Thoracic aorta (tissue), 2 donors: Measurements from ENCODE around the gene SPRR5. TPM values are rescaled to one million over a fixed set of nuclear protein-coding genes. Genes with fewer than 3 reads are reported as not detected.

Experiments used
- ATAC-seq: fragments of 150-250 bp; one replicate; pipeline ENCODE4 v1.8.0; 2017; ENCODE audit warnings: low read depth; ENCODE audit not compliant: insufficient number of reproducible peaks, low FRiP score
- DNase-seq: peaks from one replicate; pipeline ENCODE4 v3.0.0-alpha.2; 2020; ENCODE audit warnings: low spot score
- H3K27ac ChIP-seq, 2 donors: fragments of 200-600 bp; sonication (generic); 1 replicate in 1 of 2; 2 replicates in 1 of 2; pipeline ENCODE4 v1.5.1; 2016; ENCODE audit warnings: mild to moderate bottlenecking in 2 of 2, moderate library complexity in 2 of 2
- H3K27me3 ChIP-seq: fragments of 200-600 bp; sonication (generic); replicated peaks from 2 replicates; pipeline ENCODE4 v1.6.0; 2016; ENCODE audit warnings: mild to moderate bottlenecking; ENCODE audit not compliant: insufficient read depth
- H3K36me3 ChIP-seq: fragments of 200-600 bp; sonication (generic); one replicate; pipeline ENCODE4 v1.5.1; 2016
- H3K4me1 ChIP-seq, 2 donors: fragments of 200-600 bp; sonication (generic); 1 replicate in 1 of 2; 2 replicates in 1 of 2; pipeline versions ENCODE4 v1.5.1 to v1.6.0; 2016; ENCODE audit warnings: low read depth in 2 of 2, mild to moderate bottlenecking in 1 of 2; ENCODE audit not compliant: control insufficient read depth in 1 of 2
- H3K4me3 ChIP-seq: fragments of 200-600 bp; sonication (generic); 2 replicates; pipeline ENCODE4 v1.5.1; 2016; ENCODE audit warnings: mild to moderate bottlenecking
- H3K9me3 ChIP-seq: fragments of 200-600 bp; sonication (generic); 2 replicates; pipeline ENCODE4 v1.5.1; 2016
- total RNA-seq, 2 donors: library from RNA; depleted of rRNA; stranded (reverse); fragments of >200 nt; gene quantifications; one replicate each; pipeline versions ENCODE4 v1.1.0 to v1.2.3, GENCODE V29; 2016
- TF ChIP-seq, protein P1 (sequence below): fragments of 200-600 bp; sonication (generic); IDR thresholded peaks from one replicate; pipeline ENCODE4 v1.5.1; 2019; ENCODE audit warnings: antibody characterized with exemption

The SPRR5 gene
- total RNA-seq, 2 donors from 2014 or later: not detected

DNA sequence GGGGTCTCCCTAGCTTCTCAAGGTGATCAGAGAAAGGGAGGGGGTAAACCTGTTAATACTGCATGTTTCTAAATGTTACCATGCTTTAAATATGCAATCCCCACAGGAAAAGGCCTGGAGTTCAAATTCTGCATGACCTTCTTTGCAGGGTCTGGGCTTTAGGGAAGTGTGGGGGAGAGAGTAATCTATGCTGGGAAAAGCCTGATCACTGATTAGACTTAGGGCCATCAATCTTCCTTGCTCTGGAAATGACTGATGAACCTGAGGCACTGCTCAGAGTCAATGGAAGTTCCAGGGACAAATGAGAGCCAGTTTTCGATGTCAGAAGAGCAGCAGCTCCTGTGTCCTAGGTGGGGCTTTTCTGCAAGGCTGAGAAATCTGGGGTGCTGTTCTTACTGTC lies 33.7 kb downstream of the SPRR5 start:
- no peaks in the 10 kb centered on the region for H3K36me3 ChIP-seq
- DNase-seq (no peak), ATAC-seq (no peak)

DNA sequence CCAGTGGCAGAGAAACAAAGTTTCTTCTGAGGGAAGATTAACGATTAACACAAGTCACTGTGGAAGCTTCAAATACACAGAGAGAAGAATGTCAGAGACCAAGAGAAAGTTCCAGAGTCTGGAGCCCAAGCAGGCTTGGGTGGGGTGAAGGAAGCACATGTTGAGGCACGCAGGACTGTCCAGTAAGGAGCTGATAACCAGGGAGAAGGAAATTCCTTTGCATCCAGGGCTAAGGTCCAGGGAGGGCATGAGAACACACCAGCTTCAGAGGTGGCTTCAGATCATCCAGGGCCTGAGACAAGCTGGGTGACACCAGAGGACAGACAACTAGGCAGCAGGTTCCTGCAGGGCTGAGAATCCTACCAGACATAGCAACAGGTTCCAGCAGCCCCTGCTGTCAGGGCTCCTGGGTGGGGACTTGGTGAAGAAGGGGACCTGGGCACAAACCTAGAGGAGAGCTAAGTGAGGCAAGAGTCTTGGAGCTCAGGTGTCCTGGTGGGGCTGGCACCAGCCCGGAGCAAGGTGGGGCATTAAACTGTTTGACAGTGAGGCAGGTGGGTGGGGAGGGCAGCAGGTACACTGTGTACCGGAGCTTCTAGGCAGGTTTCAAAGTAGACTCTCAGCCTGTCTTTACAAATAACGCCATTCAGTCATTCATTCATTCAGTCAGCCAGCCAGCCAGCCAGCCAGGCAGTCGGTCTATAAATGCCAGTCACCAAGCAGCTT lies 34.3 kb downstream of the SPRR5 start:
- TF ChIP-seq, protein P1, sequence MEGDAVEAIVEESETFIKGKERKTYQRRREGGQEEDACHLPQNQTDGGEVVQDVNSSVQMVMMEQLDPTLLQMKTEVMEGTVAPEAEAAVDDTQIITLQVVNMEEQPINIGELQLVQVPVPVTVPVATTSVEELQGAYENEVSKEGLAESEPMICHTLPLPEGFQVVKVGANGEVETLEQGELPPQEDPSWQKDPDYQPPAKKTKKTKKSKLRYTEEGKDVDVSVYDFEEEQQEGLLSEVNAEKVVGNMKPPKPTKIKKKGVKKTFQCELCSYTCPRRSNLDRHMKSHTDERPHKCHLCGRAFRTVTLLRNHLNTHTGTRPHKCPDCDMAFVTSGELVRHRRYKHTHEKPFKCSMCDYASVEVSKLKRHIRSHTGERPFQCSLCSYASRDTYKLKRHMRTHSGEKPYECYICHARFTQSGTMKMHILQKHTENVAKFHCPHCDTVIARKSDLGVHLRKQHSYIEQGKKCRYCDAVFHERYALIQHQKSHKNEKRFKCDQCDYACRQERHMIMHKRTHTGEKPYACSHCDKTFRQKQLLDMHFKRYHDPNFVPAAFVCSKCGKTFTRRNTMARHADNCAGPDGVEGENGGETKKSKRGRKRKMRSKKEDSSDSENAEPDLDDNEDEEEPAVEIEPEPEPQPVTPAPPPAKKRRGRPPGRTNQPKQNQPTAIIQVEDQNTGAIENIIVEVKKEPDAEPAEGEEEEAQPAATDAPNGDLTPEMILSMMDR: no peak
- ATAC-seq: no peak

More for the DNA sequence above, 33.7 kb downstream of the SPRR5 start:
- Histone ChIP-seq H3K9me3 (no peaks in the 10 kb centered on the region), H3K27ac (no peak overlapping the region), H3K4me3 (no peak overlapping the region), H3K27me3 (no peaks in the 10 kb centered on the region), H3K4me1 (no peaks in the 10 kb centered on the region)
- TF ChIP-seq, protein P1: no peak

DNA sequence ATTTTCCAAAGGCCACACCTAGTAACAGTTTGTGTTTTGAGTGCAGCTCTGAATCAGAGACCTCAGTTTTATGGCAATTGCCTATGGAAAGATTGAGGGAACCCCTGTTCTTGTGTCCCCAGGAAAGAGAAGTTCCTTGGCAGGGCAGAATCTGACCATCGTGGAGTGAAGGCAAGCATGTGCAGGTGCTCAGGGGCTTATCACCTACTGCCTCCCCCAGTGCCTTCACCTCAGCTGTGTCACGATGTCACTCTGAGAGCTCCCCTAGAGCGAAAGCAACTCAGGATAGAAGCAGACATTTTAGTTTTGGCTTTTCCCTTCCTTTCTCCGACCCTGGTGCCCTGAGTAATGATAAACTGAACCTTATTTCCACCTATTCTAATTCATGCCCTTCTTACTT lies 35.1 kb downstream of the SPRR5 start:
- H3K9me3 ChIP-seq: no peaks in the 10 kb centered on the region
- ATAC-seq (no peak), DNase-seq (no peak)
- no peaks in the 10 kb centered on the region for H3K4me1 ChIP-seq
- no peak overlapping the region for H3K27ac ChIP-seq
- TF ChIP-seq, protein P1: no peak
- no peaks in the 10 kb centered on the region for H3K36me3 ChIP-seq
- no peaks in the 10 kb centered on the region for H3K27me3 ChIP-seq
- H3K4me3 ChIP-seq: no peak overlapping the region

More for the DNA sequence above, 34.3 kb downstream of the SPRR5 start:
- no peak for DNase-seq
- no peaks in the 10 kb centered on the region for H3K4me1 ChIP-seq
- H3K36me3 ChIP-seq: no peaks in the 10 kb centered on the region
- no peak overlapping the region for H3K4me3 ChIP-seq
- no peaks in the 10 kb centered on the region for H3K27me3 ChIP-seq
- no peaks in the 10 kb centered on the region for H3K9me3 ChIP-seq
- H3K27ac ChIP-seq: no peak overlapping the region

DNA sequence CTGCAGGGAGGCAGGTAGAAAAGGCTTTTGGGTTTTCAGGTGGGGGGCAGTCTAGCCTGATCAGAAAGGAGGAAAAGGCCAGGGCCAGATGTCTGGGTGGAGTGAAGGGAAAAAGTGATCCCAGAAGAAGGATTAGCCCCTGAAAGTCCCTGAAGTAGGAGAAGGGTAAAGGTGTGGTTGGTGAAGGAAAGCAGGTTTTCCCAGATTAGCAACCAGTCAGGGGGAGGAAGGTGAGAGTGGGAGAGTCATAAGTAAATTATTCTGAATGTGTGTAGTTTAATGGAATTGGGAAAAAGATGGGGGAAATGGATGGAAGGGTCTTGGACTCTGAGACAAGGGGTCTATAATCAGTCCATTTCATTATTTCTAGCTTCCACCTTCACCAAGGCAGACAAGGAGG lies 36.2 kb downstream of the SPRR5 start:
- Histone ChIP-seq H3K4me1 (no peaks in the 10 kb centered on the region), H3K27me3 (no peaks in the 10 kb centered on the region), H3K36me3 (no peaks in the 10 kb centered on the region), H3K9me3 (no peaks in the 10 kb centered on the region), H3K27ac (no peak overlapping the region), H3K4me3 (no peak overlapping the region)
- ATAC-seq (no peak), DNase-seq (no peak)
- TF ChIP-seq, protein P1: no peak

DNA sequence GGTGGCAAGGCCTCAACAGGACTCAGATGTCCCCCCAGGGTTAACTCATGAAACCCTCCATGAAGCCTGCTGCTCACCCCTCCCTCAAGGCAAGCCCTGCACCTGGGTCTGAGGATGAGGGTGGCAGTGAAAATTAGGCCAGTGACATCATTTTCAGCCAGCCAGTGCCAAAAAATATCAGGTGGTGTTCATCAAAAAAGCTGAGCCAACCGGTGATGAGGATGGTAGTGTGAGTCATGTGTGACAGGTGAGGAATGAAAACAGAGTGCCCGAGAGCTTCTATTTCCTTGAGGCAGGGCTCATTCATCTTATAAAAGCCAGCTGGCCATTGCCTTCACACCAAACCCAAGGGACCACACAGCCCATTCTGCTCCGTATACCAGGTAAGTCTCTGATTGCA lies 36.7 kb downstream of the SPRR5 start, which contains the start of gene SPRR1A:
SPRR1A (plus strand) TSS at position 339 of the 400 bp plus-strand sequence. CDS start 1,150 bp downstream, outside the sequence.
- Histone ChIP-seq H3K4me3 (no peak within 1 kb of the TSS), H3K36me3 (no peaks in the 10 kb centered on the region), H3K27ac (no peak within 1 kb of the TSS), H3K9me3 (no peaks in the 10 kb centered on the region), H3K4me1 (no peaks in the 10 kb centered on the region), H3K27me3 (no peaks in the 10 kb centered on the region)
- TF ChIP-seq, protein P1: no peak
- DNase-seq (no peak), ATAC-seq (no peak)
